Gastrocnemius medialis (tissue), 4 donors: Measurements from ENCODE around the gene GRAP2.
"Not testable (repeated sequence)": the region's sequence is repeated elsewhere in the genome, so short reads cannot be mapped to it uniquely, and the experiment has no call there.

Experiments used
- POLR2A ChIP-seq, 2 donors: fragments of 450-650 bp; IDR thresholded peaks; one replicate each; pipeline ENCODE4 v1.6.1; 2017; ENCODE audit warnings: antibody characterized with exemption in 2 of 2, mild to moderate bottlenecking in 2 of 2, moderate library complexity in 2 of 2
- TF ChIP-seq, protein P1 (sequence below), 5 experiments: fragments of 450-650 bp in 3 of 5; fragments of 200-600 bp in 2 of 5; sonication (generic) in 2 of 5; IDR thresholded peaks in 4 of 5; conservative IDR thresholded peaks in 1 of 5; 1 replicate in 4 of 5; 2 replicates in 1 of 5; pipeline ENCODE4 v1.5.1; 2016 to 2019; ENCODE audit warnings: antibody characterized with exemption in 5 of 5, mild to moderate bottlenecking in 3 of 5, moderate library complexity in 3 of 5

DNA sequence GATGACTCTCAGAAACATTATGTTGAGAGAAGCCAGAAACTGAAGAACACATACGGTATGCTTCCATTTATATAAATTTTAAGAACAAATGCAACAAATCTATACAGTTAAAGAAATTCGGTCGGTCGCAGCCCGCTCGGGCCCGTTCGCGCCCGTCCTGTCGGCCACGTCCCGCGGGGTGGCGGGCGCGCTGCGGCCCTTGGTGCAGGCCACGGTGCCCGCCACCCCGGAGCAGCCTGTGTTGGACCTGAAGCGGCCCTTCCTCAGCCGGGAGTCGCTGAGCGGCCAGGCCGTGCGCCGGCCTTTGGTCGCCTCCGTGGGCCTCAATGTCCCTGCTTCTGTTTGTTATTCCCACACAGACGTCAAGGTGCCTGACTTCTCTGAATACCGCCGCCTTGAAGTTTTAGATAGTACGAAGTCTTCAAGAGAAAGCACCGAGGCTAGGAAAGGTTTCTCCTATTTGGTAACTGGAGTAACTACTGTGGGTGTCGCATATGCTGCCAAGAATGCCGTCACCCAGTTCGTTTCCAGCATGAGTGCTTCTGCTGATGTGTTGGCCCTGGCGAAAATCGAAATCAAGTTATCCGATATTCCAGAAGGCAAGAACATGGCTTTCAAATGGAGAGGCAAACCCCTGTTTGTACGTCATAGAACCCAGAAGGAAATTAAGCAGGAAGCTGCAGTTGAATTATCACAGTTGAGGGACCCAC lies 25.6 kb upstream of the GRAP2 start:
- TF ChIP-seq, protein P1, sequence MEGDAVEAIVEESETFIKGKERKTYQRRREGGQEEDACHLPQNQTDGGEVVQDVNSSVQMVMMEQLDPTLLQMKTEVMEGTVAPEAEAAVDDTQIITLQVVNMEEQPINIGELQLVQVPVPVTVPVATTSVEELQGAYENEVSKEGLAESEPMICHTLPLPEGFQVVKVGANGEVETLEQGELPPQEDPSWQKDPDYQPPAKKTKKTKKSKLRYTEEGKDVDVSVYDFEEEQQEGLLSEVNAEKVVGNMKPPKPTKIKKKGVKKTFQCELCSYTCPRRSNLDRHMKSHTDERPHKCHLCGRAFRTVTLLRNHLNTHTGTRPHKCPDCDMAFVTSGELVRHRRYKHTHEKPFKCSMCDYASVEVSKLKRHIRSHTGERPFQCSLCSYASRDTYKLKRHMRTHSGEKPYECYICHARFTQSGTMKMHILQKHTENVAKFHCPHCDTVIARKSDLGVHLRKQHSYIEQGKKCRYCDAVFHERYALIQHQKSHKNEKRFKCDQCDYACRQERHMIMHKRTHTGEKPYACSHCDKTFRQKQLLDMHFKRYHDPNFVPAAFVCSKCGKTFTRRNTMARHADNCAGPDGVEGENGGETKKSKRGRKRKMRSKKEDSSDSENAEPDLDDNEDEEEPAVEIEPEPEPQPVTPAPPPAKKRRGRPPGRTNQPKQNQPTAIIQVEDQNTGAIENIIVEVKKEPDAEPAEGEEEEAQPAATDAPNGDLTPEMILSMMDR (IDR thresholded peaks at IDR 0.05 in 4 of 5, conservative IDR thresholded peaks at IDR 0.05 in 1 of 5): not testable (repeated sequence)
- not testable (repeated sequence) for TF ChIP-seq POLR2A (IDR thresholded peaks at IDR 0.05)
